Measurements from ENCODE around the gene ZNF682.
"Not testable (repeated sequence)": the region's sequence is repeated elsewhere in the genome, so short reads cannot be mapped to it uniquely, and the experiment has no call there.

The ZNF682 gene

GRCh38 chr19:20051841-20052768 lies 12.8 kb upstream of the ZNF682 start:
- no peak for TF ChIP-seq CTCF (IDR thresholded peaks at IDR 0.05; ENCODE audit: extremely low read depth, insufficient read depth, missing control alignments)
- DNase-seq (ENCODE audit: low spot score): peak; percentile 56
- in situ Hi-C loops (cut with MboI; ENCODE audit: low pct_unique_long_range_greater_than_20kb, low sequenced_read_pairs, unreplicated experiment): no loop called here

GRCh38 chr19:20045742-20046141 lies 6.4 kb upstream of the ZNF682 start:
- in situ Hi-C loops (cut with MboI; ENCODE audit: low pct_unique_long_range_greater_than_20kb, low sequenced_read_pairs, unreplicated experiment); DNase-seq (ENCODE audit: low spot score): not testable (repeated sequence)

GRCh38 chr19:20044663-20045062 lies 5.4 kb upstream of the ZNF682 start:
- in situ Hi-C loops (cut with MboI; ENCODE audit: low pct_unique_long_range_greater_than_20kb, low sequenced_read_pairs, unreplicated experiment): no loop called here
- no peak for DNase-seq (ENCODE audit: low spot score)
- no peak for TF ChIP-seq CTCF (IDR thresholded peaks at IDR 0.05; ENCODE audit: extremely low read depth, insufficient read depth, missing control alignments)

- no peak for DNase-seq (ENCODE audit: low spot score)
- in situ Hi-C loops (cut with MboI; ENCODE audit: low pct_unique_long_range_greater_than_20kb, low sequenced_read_pairs, unreplicated experiment): no loop called here
- TF ChIP-seq CTCF (IDR thresholded peaks at IDR 0.05; ENCODE audit: extremely low read depth, insufficient read depth, missing control alignments): no peak
These were observed 725 bp downstream of the ZNF682 start for GRCh38 chr19:20038358-20039202.

- in situ Hi-C loops (cut with MboI; ENCODE audit: low pct_unique_long_range_greater_than_20kb, low sequenced_read_pairs, unreplicated experiment): no loop called here
- no peak for DNase-seq (ENCODE audit: low spot score)
- TF ChIP-seq CTCF (IDR thresholded peaks at IDR 0.05; ENCODE audit: extremely low read depth, insufficient read depth, missing control alignments): no peak
These were observed 3.4 kb downstream of the ZNF682 start for GRCh38 chr19:20035935-20036334.

- TF ChIP-seq CTCF (IDR thresholded peaks at IDR 0.05; ENCODE audit: extremely low read depth, insufficient read depth, missing control alignments): no peak
- in situ Hi-C loops (cut with MboI; ENCODE audit: low pct_unique_long_range_greater_than_20kb, low sequenced_read_pairs, unreplicated experiment): no loop called here
- no peak for DNase-seq (ENCODE audit: low spot score)
These were observed 10.7 kb downstream of the ZNF682 start for GRCh38 chr19:20028611-20029010.

GRCh38 chr19:20005741-20006140 lies 33.6 kb downstream of the ZNF682 start:
- DNase-seq (ENCODE audit: low spot score): no peak
- in situ Hi-C loops (cut with MboI; ENCODE audit: low pct_unique_long_range_greater_than_20kb, low sequenced_read_pairs, unreplicated experiment): no loop called here
- no peak for TF ChIP-seq CTCF (IDR thresholded peaks at IDR 0.05; ENCODE audit: extremely low read depth, insufficient read depth, missing control alignments)
